ENCODE measurements around the gene NFIA.

The NFIA gene

GRCh38 chr1:61192663-61193330 is 110.4 kb downstream of the NFIA start:
- Histone ChIP-seq H3K4me1 (ENCODE audit: control insufficient read depth, insufficient read depth, low read length) (peaks cover 12% of the 10 kb centered on the region), H3K4me3 (ENCODE audit: insufficient read depth, low read depth, low read length) (no peak overlapping the region), H3K27me3 (ENCODE audit: control insufficient read depth, insufficient read depth, low read length, poor library complexity, severe bottlenecking) (no peaks in the 10 kb centered on the region), H3K36me3 (ENCODE audit: control insufficient read depth, insufficient read depth, low read length) (no peaks in the 10 kb centered on the region), H3K27ac (ENCODE audit: insufficient read depth, low read depth, low read length, poor library complexity, severe bottlenecking) (no peak overlapping the region), H3K9me3 (ENCODE audit: control insufficient read depth, low read length) (no peaks in the 10 kb centered on the region)
- WGBS, 2 experiments = 92% methylated on average over 6 of the region's 6 CpGs

GRCh38 chr1:61193808-61194207 is 111.4 kb downstream of the NFIA start:
- Histone ChIP-seq H3K4me3 (ENCODE audit: insufficient read depth, low read depth, low read length) (no peak overlapping the region), H3K27ac (ENCODE audit: insufficient read depth, low read depth, low read length, poor library complexity, severe bottlenecking) (no peak overlapping the region), H3K27me3 (ENCODE audit: control insufficient read depth, insufficient read depth, low read length, poor library complexity, severe bottlenecking) (no peaks in the 10 kb centered on the region), H3K9me3 (ENCODE audit: control insufficient read depth, low read length) (no peaks in the 10 kb centered on the region), H3K36me3 (ENCODE audit: control insufficient read depth, insufficient read depth, low read length) (no peaks in the 10 kb centered on the region), H3K4me1 (ENCODE audit: control insufficient read depth, insufficient read depth, low read length) (peaks cover 14% of the 10 kb centered on the region)
- WGBS, 2 experiments = 83% methylated on average over 1 of the region's 1 CpG; no CpG with 5 or more reads in 1 of the 2 experiments

- no peaks in the 10 kb centered on the region for H3K36me3 ChIP-seq (ENCODE audit: control insufficient read depth, insufficient read depth, low read length)
- no peak overlapping the region for H3K4me3 ChIP-seq (ENCODE audit: insufficient read depth, low read depth, low read length)
- H3K9me3 ChIP-seq (ENCODE audit: control insufficient read depth, low read length) = no peaks in the 10 kb centered on the region
- H3K27ac ChIP-seq (ENCODE audit: insufficient read depth, low read depth, low read length, poor library complexity, severe bottlenecking) = no peak overlapping the region
- peaks cover 8% of the 10 kb centered on the region for H3K4me1 ChIP-seq (ENCODE audit: control insufficient read depth, insufficient read depth, low read length)
- WGBS, 2 experiments = 64 to 71% methylated on average over 7 to 8 of the region's 8 CpGs
- no peaks in the 10 kb centered on the region for H3K27me3 ChIP-seq (ENCODE audit: control insufficient read depth, insufficient read depth, low read length, poor library complexity, severe bottlenecking)
Measured at GRCh38 chr1:61198554-61198953, 116.2 kb downstream of the NFIA start.

GRCh38 chr1:61201035-61201434 is 118.7 kb downstream of the NFIA start:
- H3K9me3 ChIP-seq (ENCODE audit: control insufficient read depth, low read length) = no peaks in the 10 kb centered on the region
- WGBS, 2 experiments = 91 to 100% methylated on average over 2 to 4 of the region's 5 CpGs
- peaks cover 8% of the 10 kb centered on the region for H3K4me1 ChIP-seq (ENCODE audit: control insufficient read depth, insufficient read depth, low read length)
- no peak overlapping the region for H3K4me3 ChIP-seq (ENCODE audit: insufficient read depth, low read depth, low read length)
- no peaks in the 10 kb centered on the region for H3K36me3 ChIP-seq (ENCODE audit: control insufficient read depth, insufficient read depth, low read length)
- H3K27me3 ChIP-seq (ENCODE audit: control insufficient read depth, insufficient read depth, low read length, poor library complexity, severe bottlenecking) = no peaks in the 10 kb centered on the region
- H3K27ac ChIP-seq (ENCODE audit: insufficient read depth, low read depth, low read length, poor library complexity, severe bottlenecking) = no peak overlapping the region

GRCh38 chr1:61202854-61203598 is 120.7 kb downstream of the NFIA start:
- WGBS, 2 experiments = 95% methylated on average over 11 of the region's 11 CpGs
- Histone ChIP-seq H3K27ac (ENCODE audit: insufficient read depth, low read depth, low read length, poor library complexity, severe bottlenecking) (no peak overlapping the region), H3K9me3 (ENCODE audit: control insufficient read depth, low read length) (no peaks in the 10 kb centered on the region), H3K4me1 (ENCODE audit: control insufficient read depth, insufficient read depth, low read length) (peaks cover 8% of the 10 kb centered on the region), H3K4me3 (ENCODE audit: insufficient read depth, low read depth, low read length) (no peak overlapping the region), H3K27me3 (ENCODE audit: control insufficient read depth, insufficient read depth, low read length, poor library complexity, severe bottlenecking) (no peaks in the 10 kb centered on the region), H3K36me3 (ENCODE audit: control insufficient read depth, insufficient read depth, low read length) (no peaks in the 10 kb centered on the region)

- H3K36me3 ChIP-seq (ENCODE audit: control insufficient read depth, insufficient read depth, low read length) = no peaks in the 10 kb centered on the region
- no peaks in the 10 kb centered on the region for H3K27me3 ChIP-seq (ENCODE audit: control insufficient read depth, insufficient read depth, low read length, poor library complexity, severe bottlenecking)
- 100% methylated on average over 1 of the region's 1 CpG; no CpG with 5 or more reads in 1 of the 2 experiments for WGBS, 2 experiments
- H3K4me3 ChIP-seq (ENCODE audit: insufficient read depth, low read depth, low read length) = no peak overlapping the region
- H3K27ac ChIP-seq (ENCODE audit: insufficient read depth, low read depth, low read length, poor library complexity, severe bottlenecking) = no peak overlapping the region
- no peaks in the 10 kb centered on the region for H3K9me3 ChIP-seq (ENCODE audit: control insufficient read depth, low read length)
- no peaks in the 10 kb centered on the region for H3K4me1 ChIP-seq (ENCODE audit: control insufficient read depth, insufficient read depth, low read length)
Measured at GRCh38 chr1:61204528-61204927, 122.2 kb downstream of the NFIA start.

GRCh38 chr1:61207416-61207815 is 125.1 kb downstream of the NFIA start:
- Histone ChIP-seq H3K27me3 (ENCODE audit: control insufficient read depth, insufficient read depth, low read length, poor library complexity, severe bottlenecking) (no peaks in the 10 kb centered on the region), H3K4me1 (ENCODE audit: control insufficient read depth, insufficient read depth, low read length) (no peaks in the 10 kb centered on the region), H3K36me3 (ENCODE audit: control insufficient read depth, insufficient read depth, low read length) (no peaks in the 10 kb centered on the region), H3K4me3 (ENCODE audit: insufficient read depth, low read depth, low read length) (no peak overlapping the region), H3K9me3 (ENCODE audit: control insufficient read depth, low read length) (no peaks in the 10 kb centered on the region), H3K27ac (ENCODE audit: insufficient read depth, low read depth, low read length, poor library complexity, severe bottlenecking) (no peak overlapping the region)
- WGBS, 2 experiments = 93 to 94% methylated on average over 4 to 5 of the region's 5 CpGs

GRCh38 chr1:61208172-61208571 is 125.8 kb downstream of the NFIA start:
- Histone ChIP-seq H3K4me3 (ENCODE audit: insufficient read depth, low read depth, low read length) (no peak overlapping the region), H3K27me3 (ENCODE audit: control insufficient read depth, insufficient read depth, low read length, poor library complexity, severe bottlenecking) (no peaks in the 10 kb centered on the region), H3K27ac (ENCODE audit: insufficient read depth, low read depth, low read length, poor library complexity, severe bottlenecking) (no peak overlapping the region), H3K36me3 (ENCODE audit: control insufficient read depth, insufficient read depth, low read length) (no peaks in the 10 kb centered on the region), H3K9me3 (ENCODE audit: control insufficient read depth, low read length) (no peaks in the 10 kb centered on the region), H3K4me1 (ENCODE audit: control insufficient read depth, insufficient read depth, low read length) (no peaks in the 10 kb centered on the region)

- WGBS, 2 experiments = 78 to 86% methylated on average over 2 of the region's 2 CpGs
- Histone ChIP-seq H3K4me3 (ENCODE audit: insufficient read depth, low read depth, low read length) (no peak overlapping the region), H3K4me1 (ENCODE audit: control insufficient read depth, insufficient read depth, low read length) (no peaks in the 10 kb centered on the region), H3K36me3 (ENCODE audit: control insufficient read depth, insufficient read depth, low read length) (no peaks in the 10 kb centered on the region), H3K27ac (ENCODE audit: insufficient read depth, low read depth, low read length, poor library complexity, severe bottlenecking) (no peak overlapping the region), H3K9me3 (ENCODE audit: control insufficient read depth, low read length) (no peaks in the 10 kb centered on the region), H3K27me3 (ENCODE audit: control insufficient read depth, insufficient read depth, low read length, poor library complexity, severe bottlenecking) (no peaks in the 10 kb centered on the region)
Measured at GRCh38 chr1:61208831-61209230, 126.5 kb downstream of the NFIA start.

GRCh38 chr1:61210435-61211154 is 128.2 kb downstream of the NFIA start:
- H3K36me3 ChIP-seq (ENCODE audit: control insufficient read depth, insufficient read depth, low read length) = no peaks in the 10 kb centered on the region
- 82 to 88% methylated on average over 3 of the region's 3 CpGs for WGBS, 2 experiments
- H3K9me3 ChIP-seq (ENCODE audit: control insufficient read depth, low read length) = no peaks in the 10 kb centered on the region

More at GRCh38 chr1:61210435-61211154, 128.2 kb downstream of the NFIA start:
- Histone ChIP-seq H3K27me3 (ENCODE audit: control insufficient read depth, insufficient read depth, low read length, poor library complexity, severe bottlenecking) (no peaks in the 10 kb centered on the region), H3K27ac (ENCODE audit: insufficient read depth, low read depth, low read length, poor library complexity, severe bottlenecking) (no peak overlapping the region), H3K4me3 (ENCODE audit: insufficient read depth, low read depth, low read length) (no peak overlapping the region), H3K4me1 (ENCODE audit: control insufficient read depth, insufficient read depth, low read length) (no peaks in the 10 kb centered on the region)

Measured in ectodermal cell (in vitro differentiated cells).